K562 (cell line): ENCODE measurements around the gene CALM1. TPM values are rescaled to one million over a fixed set of nuclear protein-coding genes. Genes with fewer than 3 reads are reported as not detected.
A peak's percentile ranks its signal among the peaks of the same experiment; 100 is the strongest.

ENCODE experiments used
- ATAC-seq: fragments of 200-7000 bp; cut with Tn5 transposase; 3 replicates; pipeline ENCODE4 v1.9.1; 2020; ENCODE audit warnings: moderate library complexity
- BruUV-seq: library from RNA; stranded (reverse); fragments of 400-500 nt; replicated peaks from 2 replicates; lab custom pipeline; 2021; lab: Mats Ljungman, UMichigan
- CTCF ChIA-PET: fragments of 300-600 bp; formaldehyde crosslinking; extraction: SDS; loops from one replicate; lab custom pipeline; 2021; ENCODE audit warnings: low intra/inter-chr PET ratio; lab: Yijun Ruan, JAX
- POLR2A ChIA-PET: fragments of 300-600, 350-650 bp; sonication (Branson Sonifier 250); formaldehyde crosslinking; extraction: SDS; loops from one replicate; lab custom pipeline; 2021; ENCODE audit warnings: antibody characterized with exemption, inconsistent platforms; lab: Yijun Ruan, JAX
- DNase-seq, 4 experiments: peaks; one replicate each; pipeline versions ENCODE4 v3.0.0 to v3.0.0-alpha.2; 2011 to 2018; ENCODE audit warnings: low spot score in 3 of 4, mixed read lengths in 3 of 4; ENCODE audit errors: extremely low read depth in 1 of 4
- FAIRE-seq: peaks from 2 replicates; lab custom pipeline; 2011; peaks lifted over from hg19 to GRCh38; lab: Jason Lieb, UNC
- H2AFZ ChIP-seq: 2 replicates; pipeline ENCODE4 v1.6.0; 2011; ENCODE audit warnings: low read depth, low read length, control low read depth, inconsistent platforms
- H3K27ac ChIP-seq: fragments of 200-600 bp; 3 replicates; pipeline ENCODE4 v1.8.0; 2011; ENCODE audit warnings: low read depth, mild to moderate bottlenecking, control low read depth, inconsistent platforms, low read length, moderate library complexity, mixed read lengths; ENCODE audit errors: extremely low read depth
- H3K27me3 ChIP-seq, 2 experiments: fragments of 300-600 bp in 1 of 2; 2 replicates in 1 of 2; 3 replicates in 1 of 2; pipeline versions ENCODE4 v1.6.0 to v1.8.0; 2011; ENCODE audit warnings: inconsistent platforms in 2 of 2, low read length in 2 of 2, mild to moderate bottlenecking in 1 of 2, mixed read lengths in 1 of 2, moderate library complexity in 1 of 2; ENCODE audit not compliant: control insufficient read depth in 2 of 2, insufficient read depth in 2 of 2
- H3K36me3 ChIP-seq: fragments of 300-600 bp; 3 replicates; pipeline ENCODE4 v1.8.0; 2011; ENCODE audit warnings: mild to moderate bottlenecking, low read length, inconsistent platforms; ENCODE audit not compliant: control insufficient read depth, insufficient read depth
- H3K4me1 ChIP-seq, 2 experiments: fragments of 200-600 bp in 1 of 2; replicated peaks in 1 of 2; 2 replicates in 1 of 2; 3 replicates in 1 of 2; pipeline versions ENCODE4 v1.5.1 to v1.8.0; 2011; ENCODE audit warnings: inconsistent platforms in 2 of 2, low read length in 2 of 2, mild to moderate bottlenecking in 1 of 2, mixed read lengths in 1 of 2, moderate library complexity in 1 of 2; ENCODE audit not compliant: control insufficient read depth in 2 of 2, insufficient read depth in 2 of 2
- H3K4me2 ChIP-seq: 2 replicates; pipeline ENCODE4 v1.6.1; 2011; ENCODE audit warnings: low read length, control low read depth, inconsistent platforms, mixed read lengths; ENCODE audit not compliant: insufficient read depth
- H3K4me3 ChIP-seq: fragments of 200-600 bp; sonication (generic), shearing (Covaris generic); 2 replicates; pipeline ENCODE4 v1.5.1; 2016; ENCODE audit warnings: control low read depth, inconsistent platforms
- H3K79me2 ChIP-seq: fragments of 200-600 bp; 3 replicates; pipeline ENCODE4 v1.8.0; 2011; ENCODE audit warnings: low read length, inconsistent platforms; ENCODE audit not compliant: control insufficient read depth, insufficient read depth
- H3K9ac ChIP-seq, 2 experiments: 2 replicates each; pipeline versions ENCODE4 v1.6.0 to v1.6.1; 2011; ENCODE audit warnings: low read depth in 2 of 2, low read length in 2 of 2, control low read depth in 1 of 2, inconsistent platforms in 1 of 2, mild to moderate bottlenecking in 1 of 2, mixed read lengths in 1 of 2; ENCODE audit not compliant: insufficient read depth in 1 of 2
- H3K9me1 ChIP-seq: one replicate; pipeline ENCODE4 v1.6.0; 2011; ENCODE audit warnings: inconsistent platforms, mild to moderate bottlenecking, low read length, moderate library complexity; ENCODE audit not compliant: control insufficient read depth, insufficient read depth
- H3K9me3 ChIP-seq: replicated peaks from 2 replicates; pipeline ENCODE4 v1.5.1; 2011; ENCODE audit warnings: low read depth, low read length, inconsistent platforms; ENCODE audit not compliant: control insufficient read depth, insufficient read depth
- H4K20me1 ChIP-seq: replicated peaks from 2 replicates; pipeline ENCODE4 v1.6.1; 2011; ENCODE audit warnings: low read length, inconsistent platforms, mixed read lengths; ENCODE audit not compliant: control insufficient read depth, insufficient read depth
- ARHGAP35 ChIP-seq: fragments of 450-650 bp; IDR thresholded peaks from 2 replicates; pipeline ENCODE4 v1.6.1; 2018; ENCODE audit not compliant: partially characterized antibody
- BDP1 ChIP-seq: IDR thresholded peaks from 3 replicates; pipeline ENCODE4 v1.6.1; 2011; ENCODE audit not compliant: insufficient read length, insufficient read depth
- NFIC ChIP-seq: fragments of 450-650 bp; IDR thresholded peaks from 2 replicates; pipeline ENCODE4 v1.6.1; 2017; ENCODE audit warnings: mild to moderate bottlenecking, inconsistent platforms
- POLR2AphosphoS2 ChIP-seq: IDR thresholded peaks from 2 replicates; pipeline ENCODE4 v1.6.1; 2012; ENCODE audit warnings: low read length, improper control_type of control experiment
- ZNF263 ChIP-seq: sonication (generic); formaldehyde crosslinking; IDR thresholded peaks from 2 replicates; pipeline ENCODE4 v1.8.0; 2022; ENCODE audit warnings: mild to moderate bottlenecking, missing genetic modification reagents, borderline replicate concordance
- ZNF584 ChIP-seq: fragments of 200-800 bp; sonication (Bioruptor generic); IDR thresholded peaks from 2 replicates; pipeline ENCODE4 v1.6.1; 2016; ENCODE audit warnings: low read depth, mild to moderate bottlenecking, missing genetic modification characterization, missing compliant biosample characterization
- ZNF696 ChIP-seq: fragments of 250-450 bp; sonication (Bioruptor Pico); conservative IDR thresholded peaks from 2 replicates; pipeline ENCODE4 v1.4.0; 2020; ENCODE audit warnings: mild to moderate bottlenecking, moderate library complexity
- WGBS: fragments of 100-300 bp; shearing (Covaris generic); methylation state at CpG from one replicate; pipeline ENCODE4 v1.1.6; 2016; ENCODE audit warnings: low coverage, mixed read lengths; ENCODE audit not compliant: insufficient coverage; ENCODE audit errors: missing lambda C conversion rate; 5-methylcytosine and 5-hydroxymethylcytosine counted together
- in situ Hi-C: fragments of 300-500 bp; cut with MboI; formaldehyde crosslinking; loops from 4 replicates; pipeline ENCODE4 v1.15.0; 2018; ENCODE audit warnings: inconsistent platforms, mixed read lengths
- intact Hi-C: fragments of 100-400 bp; cut with micrococcal nuclease; formaldehyde crosslinking; loops from 2 replicates; pipeline ENCODE4 v1.14.2; 2022
- polyA plus RNA-seq, 8 experiments: library from polyadenylated mRNA; depleted of rRNA in 4 of 8; stranded (reverse) in 5 of 8; unstranded in 3 of 8; fragments of >200 nt; fragmentation: Nextera tagmentation in 2 of 8; fragmentation: Illumina TruSeq in 1 of 8; extraction: Ambion mirVana in 2 of 8; extraction: Trizol in 1 of 8; gene quantifications; 2 replicates each; pipeline versions ENCODE4 v1.2.1 to v1.2.3, GENCODE V29; 2011 to 2014; ENCODE audit warnings: inconsistent platforms in 1 of 8, missing spikeins in 1 of 8
- total RNA-seq, 7 experiments: library from RNA; depleted of rRNA in 6 of 7; stranded (reverse); fragments of >200 nt in 6 of 7; fragmentation: Illumina TruSeq in 2 of 7; extraction: Trizol in 2 of 7; gene quantifications; 2 replicates each; pipeline versions ENCODE4 v1.2.1 to v1.2.3, GENCODE V29; 2011 to 2021; ENCODE audit warnings: low replicate concordance in 1 of 7
- TF ChIP-seq, protein P1 (sequence below), 2 experiments: fragments of 450-650 bp in 1 of 2; IDR thresholded peaks; 2 replicates each; pipeline ENCODE4 v1.6.1; 2011 to 2017; ENCODE audit warnings: low read depth in 2 of 2, antibody characterized with exemption in 1 of 2, borderline replicate concordance in 1 of 2, low read length in 1 of 2, mild to moderate bottlenecking in 1 of 2, mixed read lengths in 1 of 2; ENCODE audit not compliant: control insufficient read depth in 1 of 2
- TF ChIP-seq, protein P2 (sequence below): fragments of 450-650 bp; IDR thresholded peaks from 2 replicates; pipeline ENCODE4 v1.6.1; 2016; ENCODE audit warnings: missing biosample characterization, missing genetic modification characterization

The CALM1 gene
- total and polyA plus RNA-seq, 9 of the 15 experiments (the other 6 are each of a cell fraction or from before 2014, with no cell fraction given): 48.0 to 269 (median 158) TPM

GRCh38 chr14:90446405-90446804 is 49.6 kb downstream of the CALM1 start (continued):
- TF ChIP-seq, protein P1, sequence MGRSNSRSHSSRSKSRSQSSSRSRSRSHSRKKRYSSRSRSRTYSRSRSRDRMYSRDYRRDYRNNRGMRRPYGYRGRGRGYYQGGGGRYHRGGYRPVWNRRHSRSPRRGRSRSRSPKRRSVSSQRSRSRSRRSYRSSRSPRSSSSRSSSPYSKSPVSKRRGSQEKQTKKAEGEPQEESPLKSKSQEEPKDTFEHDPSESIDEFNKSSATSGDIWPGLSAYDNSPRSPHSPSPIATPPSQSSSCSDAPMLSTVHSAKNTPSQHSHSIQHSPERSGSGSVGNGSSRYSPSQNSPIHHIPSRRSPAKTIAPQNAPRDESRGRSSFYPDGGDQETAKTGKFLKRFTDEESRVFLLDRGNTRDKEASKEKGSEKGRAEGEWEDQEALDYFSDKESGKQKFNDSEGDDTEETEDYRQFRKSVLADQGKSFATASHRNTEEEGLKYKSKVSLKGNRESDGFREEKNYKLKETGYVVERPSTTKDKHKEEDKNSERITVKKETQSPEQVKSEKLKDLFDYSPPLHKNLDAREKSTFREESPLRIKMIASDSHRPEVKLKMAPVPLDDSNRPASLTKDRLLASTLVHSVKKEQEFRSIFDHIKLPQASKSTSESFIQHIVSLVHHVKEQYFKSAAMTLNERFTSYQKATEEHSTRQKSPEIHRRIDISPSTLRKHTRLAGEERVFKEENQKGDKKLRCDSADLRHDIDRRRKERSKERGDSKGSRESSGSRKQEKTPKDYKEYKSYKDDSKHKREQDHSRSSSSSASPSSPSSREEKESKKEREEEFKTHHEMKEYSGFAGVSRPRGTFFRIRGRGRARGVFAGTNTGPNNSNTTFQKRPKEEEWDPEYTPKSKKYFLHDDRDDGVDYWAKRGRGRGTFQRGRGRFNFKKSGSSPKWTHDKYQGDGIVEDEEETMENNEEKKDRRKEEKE (IDR thresholded peaks at IDR 0.05; ENCODE audit: borderline replicate concordance in 1 of 2, control insufficient read depth in 1 of 2, low read depth in 2 of 2, low read length in 1 of 2): no peak
- TF ChIP-seq ZNF696: no peak
- TF ChIP-seq, all 486 proteins: peak for 0

- H3K9me3 ChIP-seq: 0 out of 2 replicates have a peak, but pooled peaks cover 3% of the 10 kb centered on the region
- DNase-seq (peak; percentile 11 to 60 (median 32)), ATAC-seq (peak; percentile 56; the same call in 1 of the 3 replicates), FAIRE-seq (no peak)
- no peak overlapping the region for H3K27ac ChIP-seq
- H3K9me1 ChIP-seq: no peaks in the 10 kb centered on the region
- no peaks in the 10 kb centered on the region for H3K79me2 ChIP-seq
- no peaks in the 10 kb centered on the region for H3K36me3 ChIP-seq
- H4K20me1 ChIP-seq: no peaks in the 10 kb centered on the region
- H3K4me1 ChIP-seq: no peaks in the 10 kb centered on the region; a peak in 1 of 5 replicates
- ChIA-PET POLR2A (interaction anchor here (0.8 kb wide), 1 partner anchor 1270 kb away, joined by 3 read pairs; no protein-coding TSS in a partner anchor), CTCF (no interaction called here)
- peaks cover 0 to 17% of the 10 kb centered on the region in 2 experiments; a peak in 2 of 5 replicates for H3K27me3 ChIP-seq
- intact Hi-C loops (no loop called here), in situ Hi-C loops (no loop called here)
- BruUV-seq: no TSS peak
- no peak overlapping the region for H3K9ac ChIP-seq
- H3K4me2 ChIP-seq: no peak overlapping the region
- H2AFZ ChIP-seq: no peak overlapping the region
- WGBS: 6% methylated on average over 9 of the region's 9 CpGs
- H3K4me3 ChIP-seq: no peak overlapping the region
- TF ChIP-seq NFIC: peak; percentile 69
- no peak for TF ChIP-seq BDP1
- peak; percentile 100 for TF ChIP-seq ZNF584 (CRISPR knock-in tag)
- TF ChIP-seq POLR2AphosphoS2: no peak
- TF ChIP-seq ZNF263: no peak
- no peak for TF ChIP-seq ARHGAP35
- TF ChIP-seq, protein P2, sequence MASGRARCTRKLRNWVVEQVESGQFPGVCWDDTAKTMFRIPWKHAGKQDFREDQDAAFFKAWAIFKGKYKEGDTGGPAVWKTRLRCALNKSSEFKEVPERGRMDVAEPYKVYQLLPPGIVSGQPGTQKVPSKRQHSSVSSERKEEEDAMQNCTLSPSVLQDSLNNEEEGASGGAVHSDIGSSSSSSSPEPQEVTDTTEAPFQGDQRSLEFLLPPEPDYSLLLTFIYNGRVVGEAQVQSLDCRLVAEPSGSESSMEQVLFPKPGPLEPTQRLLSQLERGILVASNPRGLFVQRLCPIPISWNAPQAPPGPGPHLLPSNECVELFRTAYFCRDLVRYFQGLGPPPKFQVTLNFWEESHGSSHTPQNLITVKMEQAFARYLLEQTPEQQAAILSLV (tag): no peak
Observed at GRCh38 chr14:90447720-90448497, 51.1 kb downstream of the CALM1 start.
